CD4-positive, alpha-beta T cell (primary cell): ENCODE measurements around the gene WAC. TPM values are rescaled to one million over a fixed set of nuclear protein-coding genes. Genes with fewer than 3 reads are reported as not detected.

ENCODE experiments used
- ATAC-seq: fragments of 200-7000 bp; cut with Tn5 transposase; one replicate; pipeline ENCODE4 v1.10.0; 2022; ENCODE audit warnings: mild to moderate bottlenecking; ENCODE audit not compliant: poor library complexity
- CTCF ChIA-PET: fragments of 350-600 bp; sonication (Branson Sonifier 250); formaldehyde crosslinking; loops from one replicate; lab custom pipeline; 2021; ENCODE audit warnings: antibody characterized with exemption, inconsistent platforms; lab: Charles Lee
- POLR2A ChIA-PET: fragments of 350-600 bp; sonication (Branson Sonifier 250); formaldehyde crosslinking; loops from one replicate; lab custom pipeline; 2021; ENCODE audit warnings: antibody characterized with exemption, inconsistent platforms; lab: Charles Lee
- DNase-seq, 14 experiments: peaks; one replicate each; pipeline ENCODE4 v3.0.0-alpha.2; 2013 to 2020; ENCODE audit warnings: mixed read lengths in 2 of 14
- H3K27ac ChIP-seq, 2 donors: one replicate each; pipeline versions ENCODE4 v1.5.1 to v1.7.0; 2013; ENCODE audit warnings: low read length in 2 of 2, low read depth in 1 of 2, mild to moderate bottlenecking in 1 of 2
- H3K27me3 ChIP-seq, 2 experiments: 1 replicate in 1 of 2; 2 replicates in 1 of 2; pipeline versions ENCODE4 v1.6.1 to v1.7.0; 2013; ENCODE audit warnings: low read length in 2 of 2, control low read depth in 1 of 2, mild to moderate bottlenecking in 1 of 2, moderate library complexity in 1 of 2; ENCODE audit not compliant: insufficient read depth in 2 of 2, control insufficient read depth in 1 of 2
- H3K36me3 ChIP-seq: one replicate; pipeline ENCODE4 v1.6.1; 2013; ENCODE audit warnings: low read length, control low read depth; ENCODE audit not compliant: insufficient read depth
- H3K4me1 ChIP-seq: one replicate; pipeline ENCODE4 v1.6.1; 2013; ENCODE audit warnings: low read length, control low read depth; ENCODE audit not compliant: insufficient read depth
- H3K4me3 ChIP-seq: one replicate; pipeline ENCODE4 v1.5.1; 2013; ENCODE audit warnings: mild to moderate bottlenecking, low read length, moderate library complexity
- H3K9me3 ChIP-seq, 2 experiments: 1 replicate in 1 of 2; 2 replicates in 1 of 2; pipeline versions ENCODE4 v1.6.1 to v1.7.0; 2013; ENCODE audit warnings: low read length in 2 of 2, mild to moderate bottlenecking in 2 of 2, control low read depth in 1 of 2, moderate library complexity in 1 of 2; ENCODE audit not compliant: control insufficient read depth in 1 of 2, insufficient read depth in 1 of 2
- H3K27ac Mint-ChIP-seq: one replicate; pipeline ENCODE4 v1.8.0; 2020; ENCODE audit warnings: mixed read lengths
- H3K27me3 Mint-ChIP-seq: one replicate; pipeline ENCODE4 v1.8.0; 2021; ENCODE audit warnings: mixed read lengths
- H3K36me3 Mint-ChIP-seq: one replicate; pipeline ENCODE4 v1.8.0; 2021; ENCODE audit warnings: low read depth, mixed read lengths
- H3K4me1 Mint-ChIP-seq: one replicate; pipeline ENCODE4 v1.8.0; 2021; ENCODE audit warnings: low read depth, mixed read lengths
- H3K4me3 Mint-ChIP-seq: one replicate; pipeline ENCODE4 v1.8.0; 2020; ENCODE audit warnings: mild to moderate bottlenecking, mixed read lengths
- H3K9me3 Mint-ChIP-seq: one replicate; pipeline ENCODE4 v1.8.0; 2020; ENCODE audit warnings: mixed read lengths
- intact Hi-C, 2 experiments: fragments of 100-400 bp; cut with DNase I in 1 of 2; cut with micrococcal nuclease in 1 of 2; formaldehyde crosslinking; loops; one replicate each; pipeline versions ENCODE4 v1.15.1 to v1.9.0; 2023 to 2025; cut with DNase I, micrococcal nuclease
- total RNA-seq, 174 experiments: library from RNA in 2 of 174; stranded (reverse) in 2 of 174; gene quantifications; one replicate each; pipeline ENCODE4 v1.2.3 and lab custom pipeline; 2021 to 2026
- TF ChIP-seq, protein P1 (sequence below): fragments of 200-600 bp; IDR thresholded peaks from one replicate; pipeline ENCODE4 v1.8.0; 2022; ENCODE audit warnings: antibody characterized with exemption, mild to moderate bottlenecking

WAC gene
- total RNA-seq, 2 experiments from 2014 or later: 169 to 177 TPM

DNA sequence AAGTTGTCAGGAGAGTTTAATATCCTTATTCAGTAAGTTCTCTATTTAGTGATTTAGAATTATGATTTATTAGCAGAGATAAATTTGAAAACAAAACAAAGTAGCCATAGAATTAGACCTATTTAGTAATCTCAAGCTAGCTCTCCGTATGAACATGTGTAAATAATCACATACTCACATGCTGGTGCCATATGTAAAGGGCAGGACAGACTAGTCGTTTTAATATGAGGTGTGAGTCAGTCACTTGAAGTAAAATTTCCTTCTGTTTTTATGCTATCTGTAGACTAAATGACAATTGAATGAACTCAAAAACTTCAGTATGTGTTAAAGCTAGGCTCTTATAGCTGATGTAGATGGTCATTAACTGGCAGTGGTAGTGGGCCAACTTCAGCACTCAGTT is 67.1 kb downstream of the WAC start:
- Mint-ChIP-seq H3K36me3 (peaks cover 81% of the 10 kb centered on the region), H3K27me3 (no peaks in the 10 kb centered on the region), H3K9me3 (no peaks in the 10 kb centered on the region), H3K4me3 (no peak overlapping the region), H3K27ac (no peak overlapping the region), H3K4me1 (peaks cover 74% of the 10 kb centered on the region)
- ChIA-PET CTCF (no interaction called here), POLR2A (interaction anchor here (0.7 kb wide), 1 partner anchor 51 kb away, joined by 3 read pairs; no protein-coding TSS in a partner anchor)
- Histone ChIP-seq H3K27me3 (no peaks in the 10 kb centered on the region), H3K36me3 (peaks cover 66% of the 10 kb centered on the region), H3K27ac (no peak overlapping the region), H3K9me3 (no peaks in the 10 kb centered on the region), H3K4me1 (peaks cover 3% of the 10 kb centered on the region), H3K4me3 (no peak overlapping the region)
- ATAC-seq: no peak
- TF ChIP-seq, protein P1, sequence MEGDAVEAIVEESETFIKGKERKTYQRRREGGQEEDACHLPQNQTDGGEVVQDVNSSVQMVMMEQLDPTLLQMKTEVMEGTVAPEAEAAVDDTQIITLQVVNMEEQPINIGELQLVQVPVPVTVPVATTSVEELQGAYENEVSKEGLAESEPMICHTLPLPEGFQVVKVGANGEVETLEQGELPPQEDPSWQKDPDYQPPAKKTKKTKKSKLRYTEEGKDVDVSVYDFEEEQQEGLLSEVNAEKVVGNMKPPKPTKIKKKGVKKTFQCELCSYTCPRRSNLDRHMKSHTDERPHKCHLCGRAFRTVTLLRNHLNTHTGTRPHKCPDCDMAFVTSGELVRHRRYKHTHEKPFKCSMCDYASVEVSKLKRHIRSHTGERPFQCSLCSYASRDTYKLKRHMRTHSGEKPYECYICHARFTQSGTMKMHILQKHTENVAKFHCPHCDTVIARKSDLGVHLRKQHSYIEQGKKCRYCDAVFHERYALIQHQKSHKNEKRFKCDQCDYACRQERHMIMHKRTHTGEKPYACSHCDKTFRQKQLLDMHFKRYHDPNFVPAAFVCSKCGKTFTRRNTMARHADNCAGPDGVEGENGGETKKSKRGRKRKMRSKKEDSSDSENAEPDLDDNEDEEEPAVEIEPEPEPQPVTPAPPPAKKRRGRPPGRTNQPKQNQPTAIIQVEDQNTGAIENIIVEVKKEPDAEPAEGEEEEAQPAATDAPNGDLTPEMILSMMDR: no peak
- intact Hi-C loops: no loop called here
- DNase-seq: no peak

DNA sequence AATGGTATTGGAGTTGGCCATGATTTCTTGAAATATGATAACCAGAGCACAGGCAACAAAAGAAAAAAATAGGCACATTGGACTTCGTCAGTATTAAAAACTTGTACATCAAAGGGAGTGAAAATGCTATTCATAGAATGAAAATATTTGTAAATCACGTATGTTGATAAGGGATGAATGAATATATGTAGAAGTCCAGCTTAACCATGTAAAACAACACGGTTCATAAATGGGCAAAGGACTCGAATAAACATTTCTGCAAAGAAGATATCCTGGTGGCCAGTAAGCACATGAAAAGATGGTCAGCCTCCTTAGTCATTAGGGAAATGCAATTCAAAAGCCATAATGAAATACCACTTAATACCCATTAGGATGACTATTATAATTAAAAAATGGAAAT is 68.1 kb downstream of the WAC start:
- Histone ChIP-seq H3K4me1 (peaks cover 3% of the 10 kb centered on the region), H3K9me3 (no peaks in the 10 kb centered on the region), H3K36me3 (peaks cover 58% of the 10 kb centered on the region), H3K27ac (no peak overlapping the region), H3K4me3 (no peak overlapping the region), H3K27me3 (no peaks in the 10 kb centered on the region)
- H3K27me3 Mint-ChIP-seq: no peaks in the 10 kb centered on the region
- peaks cover 76% of the 10 kb centered on the region for H3K4me1 Mint-ChIP-seq
- no peak for ATAC-seq
- H3K4me3 Mint-ChIP-seq: no peak overlapping the region
- no peak for DNase-seq
- H3K36me3 Mint-ChIP-seq: peaks cover 78% of the 10 kb centered on the region
- POLR2A ChIA-PET: no interaction called here
- no peaks in the 10 kb centered on the region for H3K9me3 Mint-ChIP-seq
- CTCF ChIA-PET: interaction anchor here (0.7 to 1.0 kb wide), 2 partner anchors 10 to 207 kb away, joined by 3 read pairs; no protein-coding TSS in a partner anchor
- no peak overlapping the region for H3K27ac Mint-ChIP-seq
- intact Hi-C loops: no loop called here
- TF ChIP-seq, protein P1: no peak

DNA sequence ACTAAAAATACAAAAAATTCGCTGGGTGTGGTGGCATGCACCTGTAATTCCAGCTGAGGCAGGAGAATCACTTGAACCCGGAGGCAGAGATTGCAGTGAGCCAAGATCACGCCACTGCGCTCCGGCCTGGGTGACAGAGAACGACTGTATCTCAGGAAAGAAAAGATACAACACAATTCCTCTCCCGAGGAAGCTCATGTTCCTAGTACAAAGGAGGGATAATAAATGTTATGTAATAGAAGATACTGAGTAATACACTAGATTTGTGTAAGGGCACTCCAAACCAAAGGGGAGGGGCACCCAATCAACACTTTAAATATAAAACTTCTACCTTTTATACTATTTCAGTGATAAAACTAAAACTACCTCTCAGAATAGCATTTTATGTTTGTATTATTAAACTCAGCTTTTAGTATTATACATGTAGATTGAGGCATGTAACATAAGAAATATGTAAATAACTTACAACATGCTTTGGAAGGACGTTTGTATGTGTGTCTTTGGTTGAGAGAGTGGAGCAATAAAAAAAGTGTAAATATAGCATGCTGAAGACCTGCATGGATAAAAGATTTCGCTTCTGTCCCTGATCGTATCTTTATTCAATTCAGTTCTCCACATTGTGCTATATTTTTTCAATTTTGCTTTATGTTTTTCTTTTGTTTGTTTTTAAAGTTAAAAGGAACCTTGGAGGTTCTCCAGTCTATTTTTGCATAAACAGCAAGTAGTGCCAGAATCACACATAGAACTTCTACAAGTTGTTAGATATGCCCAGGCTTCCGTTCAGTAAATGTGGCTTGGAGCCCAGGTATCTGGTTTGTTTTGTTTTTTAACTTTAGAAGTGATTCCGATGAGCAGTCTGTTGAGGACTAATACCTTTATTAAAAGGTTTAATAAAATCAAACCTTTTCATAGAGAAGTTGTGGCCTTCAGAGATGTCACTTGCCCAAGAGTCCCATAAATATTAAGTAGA is 71.9 kb downstream of the WAC start:
- intact Hi-C loops: no loop called here
- Histone ChIP-seq H3K36me3 (peaks cover 59% of the 10 kb centered on the region), H3K4me1 (no peaks in the 10 kb centered on the region), H3K27ac (no peak overlapping the region), H3K4me3 (no peak overlapping the region), H3K9me3 (no peaks in the 10 kb centered on the region), H3K27me3 (no peaks in the 10 kb centered on the region)
- Mint-ChIP-seq H3K4me3 (no peak overlapping the region), H3K36me3 (peaks cover 82% of the 10 kb centered on the region), H3K4me1 (peaks cover 68% of the 10 kb centered on the region), H3K27me3 (no peaks in the 10 kb centered on the region), H3K27ac (peak overlapping the region; percentile 63), H3K9me3 (no peaks in the 10 kb centered on the region)
- no peak for DNase-seq
- ATAC-seq: no peak
- ChIA-PET POLR2A (no interaction called here), CTCF (no interaction called here)
- TF ChIP-seq, protein P1: no peak
